BLaER1 (cell line): ENCODE measurements around the gene LZTFL1.

ENCODE experiments used
- H3K27ac ChIP-seq: shearing (Covaris generic); formaldehyde crosslinking; 2 replicates; pipeline ENCODE4 v1.8.1; 2022
- H3K27me3 ChIP-seq: shearing (Covaris generic); formaldehyde crosslinking; 2 replicates; pipeline ENCODE4 v1.8.1; 2022
- H3K36me3 ChIP-seq: shearing (Covaris generic); formaldehyde crosslinking; 2 replicates; pipeline ENCODE4 v1.8.1; 2022
- H3K4me1 ChIP-seq: shearing (Covaris generic); formaldehyde crosslinking; 2 replicates; pipeline ENCODE4 v1.8.1; 2022
- H3K4me2 ChIP-seq: shearing (Covaris generic); formaldehyde crosslinking; 2 replicates; pipeline ENCODE4 v1.8.1; 2022
- H3K4me3 ChIP-seq: shearing (Covaris generic); formaldehyde crosslinking; 2 replicates; pipeline ENCODE4 v1.8.1; 2022
- H3K9ac ChIP-seq: shearing (Covaris generic); formaldehyde crosslinking; 2 replicates; pipeline ENCODE4 v1.8.1; 2022
- H3K9me3 ChIP-seq: shearing (Covaris generic); formaldehyde crosslinking; 2 replicates; pipeline ENCODE4 v1.8.1; 2022
- H4K20me1 ChIP-seq: shearing (Covaris generic); formaldehyde crosslinking; 2 replicates; pipeline ENCODE4 v1.8.1; 2022
- Cebpa-rat ChIP-seq: shearing (Covaris generic); IDR thresholded peaks from 2 replicates; pipeline ENCODE4 v1.8.1; 2022

Gene LZTFL1

DNA sequence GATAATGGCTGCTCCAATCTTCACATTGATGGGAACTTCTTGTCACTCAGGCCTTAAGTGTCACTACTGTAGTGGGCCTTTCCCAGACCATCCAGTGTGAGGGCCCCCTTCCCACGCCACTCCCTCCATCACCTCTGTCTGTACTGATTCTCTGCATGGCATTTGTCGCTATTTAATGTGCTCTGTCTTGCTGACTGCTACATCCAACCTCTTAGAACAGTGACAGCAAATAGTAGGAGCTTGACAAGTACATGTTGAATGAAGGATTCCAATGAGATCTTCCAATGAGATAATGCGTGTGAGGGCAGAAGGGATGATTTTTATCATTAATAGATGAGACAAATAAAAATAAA lies 38.8 kb upstream of the LZTFL1 start:
- Histone ChIP-seq H3K27ac (no peak overlapping the region), H3K27me3 (no peaks in the 10 kb centered on the region), H4K20me1 (no peaks in the 10 kb centered on the region), H3K4me3 (no peak overlapping the region), H3K9ac (no peak overlapping the region), H3K4me1 (no peaks in the 10 kb centered on the region), H3K4me2 (no peak overlapping the region), H3K9me3 (no peaks in the 10 kb centered on the region), H3K36me3 (no peaks in the 10 kb centered on the region)
- TF ChIP-seq Cebpa-rat = no peak

DNA sequence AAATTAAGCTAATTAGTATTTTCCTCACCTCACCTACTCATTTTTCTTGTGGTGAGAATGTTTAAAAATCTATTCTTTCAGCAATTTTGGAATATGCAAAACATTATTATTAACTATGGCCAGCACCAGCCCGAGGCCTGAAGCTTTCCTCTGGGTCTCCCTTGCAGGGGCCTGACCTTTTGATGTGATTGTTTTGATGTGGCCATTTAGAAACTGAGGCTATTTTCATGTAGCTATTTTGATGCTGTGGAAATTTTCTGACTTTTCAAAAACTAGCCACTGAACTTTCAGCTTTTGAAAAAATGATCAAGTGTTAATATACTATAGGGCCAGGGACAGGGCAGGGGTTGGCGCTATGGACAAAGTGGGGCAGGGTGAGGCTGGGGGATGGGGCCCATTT lies 36.2 kb upstream of the LZTFL1 start:
- Histone ChIP-seq H3K27me3 (no peaks in the 10 kb centered on the region), H3K4me2 (no peak overlapping the region), H3K27ac (no peak overlapping the region), H3K36me3 (no peaks in the 10 kb centered on the region), H3K4me3 (no peak overlapping the region), H3K9ac (no peak overlapping the region), H4K20me1 (no peaks in the 10 kb centered on the region), H3K4me1 (no peaks in the 10 kb centered on the region), H3K9me3 (no peaks in the 10 kb centered on the region)
- TF ChIP-seq Cebpa-rat = no peak

DNA sequence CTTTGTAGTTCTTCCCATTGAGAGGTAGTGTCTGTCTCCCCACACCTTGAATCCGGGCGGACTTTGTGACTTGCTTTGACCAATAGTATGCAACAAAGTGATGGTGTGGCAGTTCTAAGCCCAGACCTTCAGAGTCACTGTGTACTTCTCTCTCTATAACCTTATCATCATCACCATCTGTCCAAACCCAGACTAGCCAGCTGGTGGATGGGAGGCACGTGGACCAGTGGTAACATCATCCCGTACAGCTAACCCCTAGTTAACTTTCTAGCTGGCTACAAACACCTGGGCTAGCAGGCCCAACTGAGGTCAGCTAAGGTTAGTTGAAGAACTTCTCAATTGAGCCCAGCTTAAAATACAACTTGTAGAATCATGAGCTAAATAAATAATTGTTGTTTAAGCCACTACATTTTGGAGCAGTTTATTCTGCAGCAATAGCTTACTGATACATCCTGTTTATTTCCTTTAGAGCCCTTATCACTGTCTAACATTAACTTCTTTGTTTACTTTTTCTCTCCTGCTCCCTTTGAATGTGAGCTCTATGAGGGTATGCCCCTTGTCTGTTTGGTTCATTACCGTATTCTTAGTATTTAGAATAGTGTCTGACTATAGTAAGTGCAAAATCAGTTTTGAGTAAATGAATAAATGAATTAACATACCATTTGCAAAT lies 32.9 kb upstream of the LZTFL1 start:
- no peak for TF ChIP-seq Cebpa-rat
- Histone ChIP-seq H3K4me2 (no peak overlapping the region), H3K9me3 (no peaks in the 10 kb centered on the region), H3K4me1 (no peaks in the 10 kb centered on the region), H4K20me1 (no peaks in the 10 kb centered on the region), H3K9ac (no peak overlapping the region), H3K27ac (no peak overlapping the region), H3K27me3 (no peaks in the 10 kb centered on the region), H3K4me3 (no peak overlapping the region), H3K36me3 (no peaks in the 10 kb centered on the region)

DNA sequence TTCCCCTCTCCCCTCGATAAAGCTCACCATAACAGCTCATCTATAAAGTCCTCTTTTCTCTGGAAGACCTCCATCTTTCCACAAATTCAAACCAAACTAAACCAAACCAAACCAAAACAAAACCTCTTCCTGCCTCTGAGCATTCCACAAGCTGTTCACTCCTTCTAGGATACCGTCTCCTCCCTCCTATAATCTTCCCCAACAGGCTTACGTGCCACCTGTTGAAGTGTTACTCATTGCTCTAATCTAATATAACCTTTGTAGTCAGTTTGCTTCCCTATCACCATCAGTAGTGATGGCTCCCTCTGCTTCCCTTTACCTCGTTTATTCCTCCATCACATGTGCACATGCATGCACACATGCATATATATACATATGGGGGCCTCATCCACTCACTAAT lies 31.7 kb upstream of the LZTFL1 start:
- Histone ChIP-seq H3K4me1 (no peaks in the 10 kb centered on the region), H3K4me3 (no peak overlapping the region), H3K9ac (no peak overlapping the region), H3K9me3 (no peaks in the 10 kb centered on the region), H3K36me3 (no peaks in the 10 kb centered on the region), H3K27ac (no peak overlapping the region), H3K4me2 (no peak overlapping the region), H4K20me1 (no peaks in the 10 kb centered on the region), H3K27me3 (no peaks in the 10 kb centered on the region)
- TF ChIP-seq Cebpa-rat = no peak

DNA sequence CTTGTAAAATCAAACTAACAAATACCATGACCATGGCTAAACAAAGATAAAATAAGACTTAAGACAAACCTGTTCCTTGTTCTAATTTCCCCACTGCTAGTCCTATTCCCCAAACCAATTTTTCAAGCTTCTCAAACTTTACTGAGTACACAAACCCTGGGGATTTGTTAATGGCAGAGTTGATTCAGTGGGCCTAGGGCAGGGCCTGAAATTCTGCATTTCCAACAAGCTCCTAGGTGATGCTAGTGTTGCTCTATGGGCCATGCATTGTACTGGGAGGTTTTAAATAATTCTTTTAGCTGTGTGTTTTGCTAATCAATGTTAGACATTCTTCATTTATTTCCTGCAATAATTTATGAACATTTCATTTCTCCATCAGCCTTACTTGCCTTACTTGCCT lies 31.1 kb upstream of the LZTFL1 start:
- H3K27ac ChIP-seq = no peak overlapping the region
- no peak overlapping the region for H3K4me3 ChIP-seq
- H3K4me2 ChIP-seq = no peak overlapping the region
- H4K20me1 ChIP-seq = no peaks in the 10 kb centered on the region
- TF ChIP-seq Cebpa-rat = no peak
- no peaks in the 10 kb centered on the region for H3K4me1 ChIP-seq
- no peaks in the 10 kb centered on the region for H3K27me3 ChIP-seq
- H3K9ac ChIP-seq = no peak overlapping the region
- H3K9me3 ChIP-seq = no peaks in the 10 kb centered on the region
- H3K36me3 ChIP-seq = no peaks in the 10 kb centered on the region

DNA sequence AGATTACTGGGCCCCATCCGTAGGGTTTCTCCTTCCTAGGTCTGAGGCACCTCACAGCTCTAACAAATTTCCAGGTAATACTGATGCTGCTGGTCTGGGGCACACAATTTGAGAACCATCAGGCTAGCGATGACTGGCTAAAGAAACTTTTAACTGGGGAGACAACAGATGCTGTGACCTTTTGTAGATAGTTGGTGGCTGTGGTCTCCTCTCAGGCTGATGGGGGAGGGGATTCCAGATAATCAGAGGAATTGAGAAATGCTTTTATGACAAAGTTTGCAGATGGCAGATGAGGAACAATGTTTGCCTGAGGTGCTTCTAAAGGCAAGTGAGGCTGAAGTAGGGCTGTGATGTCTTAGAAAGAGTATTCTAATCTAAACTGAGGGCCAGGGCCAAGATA lies 30.6 kb upstream of the LZTFL1 start:
- Histone ChIP-seq H3K9ac (no peak overlapping the region), H3K4me1 (no peaks in the 10 kb centered on the region), H3K36me3 (no peaks in the 10 kb centered on the region), H3K4me2 (no peak overlapping the region), H3K27ac (no peak overlapping the region), H3K27me3 (no peaks in the 10 kb centered on the region), H4K20me1 (no peaks in the 10 kb centered on the region), H3K4me3 (no peak overlapping the region), H3K9me3 (no peaks in the 10 kb centered on the region)
- TF ChIP-seq Cebpa-rat = no peak

DNA sequence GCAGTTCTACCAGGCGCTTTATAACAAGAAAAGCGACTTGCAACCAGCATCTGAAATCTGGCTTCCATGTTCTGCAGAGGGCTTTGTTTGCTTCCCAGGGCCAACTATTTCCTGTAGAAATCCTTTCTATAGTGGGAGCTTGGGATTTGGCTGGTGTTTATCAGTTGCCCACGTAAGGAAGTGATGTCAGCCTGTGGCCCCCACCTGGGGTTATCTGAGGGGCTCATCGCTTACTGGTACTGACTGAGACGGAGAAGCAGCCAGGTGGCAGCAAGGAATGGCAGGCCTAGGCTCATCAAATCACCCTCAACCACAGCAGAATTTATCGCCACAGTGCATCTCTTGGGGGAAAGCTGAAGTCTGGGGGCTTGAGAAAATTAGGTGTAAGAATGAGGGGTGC lies 29.9 kb upstream of the LZTFL1 start:
- Histone ChIP-seq H4K20me1 (no peaks in the 10 kb centered on the region), H3K27me3 (no peaks in the 10 kb centered on the region), H3K9me3 (no peaks in the 10 kb centered on the region), H3K4me3 (no peak overlapping the region), H3K9ac (no peak overlapping the region), H3K4me1 (no peaks in the 10 kb centered on the region), H3K36me3 (no peaks in the 10 kb centered on the region), H3K4me2 (no peak overlapping the region), H3K27ac (no peak overlapping the region)
- TF ChIP-seq Cebpa-rat = no peak

DNA sequence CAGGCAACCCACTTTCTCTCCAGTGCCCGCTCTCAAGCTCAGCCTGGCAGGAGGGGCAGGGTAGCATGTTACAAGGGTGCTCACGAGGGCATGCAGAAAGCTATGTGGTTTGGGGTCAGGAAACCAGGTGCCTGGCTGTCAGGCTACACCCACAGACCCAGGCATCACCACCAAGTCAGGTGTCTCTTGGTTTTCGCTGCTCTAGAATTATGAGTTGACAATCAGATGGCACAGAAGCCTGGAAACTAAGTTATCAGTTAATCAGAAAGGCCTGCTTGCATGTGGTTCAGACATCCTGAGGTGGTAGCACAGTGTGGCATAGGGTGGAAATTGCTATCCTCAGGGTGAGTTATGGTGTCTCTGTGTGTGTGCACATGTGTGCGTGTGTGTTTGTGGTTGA lies 28.2 kb upstream of the LZTFL1 start:
- no peaks in the 10 kb centered on the region for H3K36me3 ChIP-seq
- H3K4me1 ChIP-seq = no peaks in the 10 kb centered on the region
- no peak overlapping the region for H3K4me2 ChIP-seq
- H3K9me3 ChIP-seq = no peaks in the 10 kb centered on the region
- no peak for TF ChIP-seq Cebpa-rat
- no peaks in the 10 kb centered on the region for H3K27me3 ChIP-seq
- no peak overlapping the region for H3K27ac ChIP-seq
- H3K9ac ChIP-seq = no peak overlapping the region
- no peak overlapping the region for H3K4me3 ChIP-seq
- H4K20me1 ChIP-seq = no peaks in the 10 kb centered on the region

DNA sequence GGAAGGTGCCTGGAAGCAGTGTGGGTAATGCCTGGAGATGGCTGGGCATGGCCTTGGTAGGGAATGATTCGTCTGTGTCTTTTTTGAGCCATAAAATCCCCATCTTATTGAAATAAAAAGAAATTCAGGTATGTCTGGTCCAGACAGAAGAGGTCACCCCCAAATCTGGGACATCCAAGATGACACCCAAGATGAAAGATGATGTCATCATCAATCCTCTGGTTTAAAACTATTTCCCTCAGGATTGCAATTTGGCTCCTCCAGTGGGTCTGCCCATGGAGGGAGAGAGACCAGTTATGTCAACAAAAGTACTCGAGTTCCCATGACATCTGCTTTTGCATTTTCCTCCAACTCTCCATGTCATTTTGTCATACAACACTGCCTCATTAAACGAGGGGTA lies 27.7 kb upstream of the LZTFL1 start:
- no peaks in the 10 kb centered on the region for H3K9me3 ChIP-seq
- H3K27ac ChIP-seq = no peak overlapping the region
- H3K9ac ChIP-seq = no peak overlapping the region
- no peak for TF ChIP-seq Cebpa-rat
- no peaks in the 10 kb centered on the region for H3K36me3 ChIP-seq
- H3K4me1 ChIP-seq = no peaks in the 10 kb centered on the region
- no peak overlapping the region for H3K4me3 ChIP-seq
- no peaks in the 10 kb centered on the region for H4K20me1 ChIP-seq
- no peak overlapping the region for H3K4me2 ChIP-seq
- H3K27me3 ChIP-seq = no peaks in the 10 kb centered on the region

DNA sequence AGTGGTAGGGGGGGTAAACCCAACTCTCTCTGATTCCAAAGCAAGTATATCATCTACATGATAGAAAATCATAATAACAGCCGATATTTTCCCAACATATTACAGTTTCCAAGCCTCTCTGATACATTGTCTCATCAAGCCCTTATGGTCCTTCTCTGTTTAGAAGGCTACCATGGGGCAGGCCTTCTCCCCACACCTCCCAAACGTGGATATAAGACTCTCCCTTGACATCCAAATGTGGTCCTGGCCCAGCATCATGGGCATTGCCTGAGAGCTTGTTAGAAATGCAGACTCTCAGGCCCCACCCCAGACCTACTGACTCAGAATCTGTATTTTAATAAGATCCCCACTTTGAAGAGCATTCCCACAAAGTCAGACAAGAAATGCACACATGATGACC lies 26.7 kb upstream of the LZTFL1 start:
- Histone ChIP-seq H3K36me3 (no peaks in the 10 kb centered on the region), H3K27ac (no peak overlapping the region), H3K27me3 (no peaks in the 10 kb centered on the region), H3K4me2 (no peak overlapping the region), H3K4me3 (no peak overlapping the region), H3K9me3 (0 out of 2 replicates have a peak, but pooled peaks cover under 1% of the 10 kb centered on the region), H3K4me1 (no peaks in the 10 kb centered on the region), H3K9ac (no peak overlapping the region), H4K20me1 (no peaks in the 10 kb centered on the region)
- no peak for TF ChIP-seq Cebpa-rat

DNA sequence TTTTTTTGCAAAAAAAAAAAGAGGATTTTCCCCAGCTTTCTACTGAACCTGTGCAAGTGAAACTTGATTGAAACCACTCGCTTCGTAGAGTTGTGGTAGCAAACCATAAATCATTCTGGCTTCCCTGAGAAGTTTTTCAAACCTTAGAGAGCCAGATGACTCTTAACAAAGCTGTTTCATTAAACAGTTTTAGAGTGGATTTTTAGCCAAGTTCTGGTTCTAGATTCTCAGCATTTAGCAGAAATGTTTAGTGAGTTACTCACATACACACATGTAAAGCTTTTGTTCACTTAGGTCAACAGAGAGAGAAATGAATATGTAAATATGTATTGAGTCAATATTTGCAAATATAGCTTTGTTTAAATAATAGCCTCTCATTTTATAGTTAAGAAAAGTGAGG lies 26.3 kb upstream of the LZTFL1 start:
- Histone ChIP-seq H3K36me3 (no peaks in the 10 kb centered on the region), H3K9me3 (0 out of 2 replicates have a peak, but pooled peaks cover 4% of the 10 kb centered on the region), H3K27ac (no peak overlapping the region), H3K4me3 (no peak overlapping the region), H3K4me1 (no peaks in the 10 kb centered on the region), H4K20me1 (no peaks in the 10 kb centered on the region), H3K4me2 (no peak overlapping the region), H3K27me3 (no peaks in the 10 kb centered on the region), H3K9ac (no peak overlapping the region)
- TF ChIP-seq Cebpa-rat = no peak
